Colon (tissue), 2 donors: ENCODE data around the gene RNGTT.
A peak's percentile ranks its signal among the peaks of the same experiment; 100 is the strongest.
"Not testable (repeated sequence)": the region's sequence is repeated elsewhere in the genome, so short reads cannot be mapped to it uniquely, and the experiment has no call there.

ENCODE experiments used
- FAIRE-seq: peaks from 2 replicates; lab custom pipeline; 2012; peaks lifted over from hg19 to GRCh38; lab: Jason Lieb, UNC
- donor health status: control.
- donor health status: control.

The RNGTT gene

GRCh38 chr6:88910922-88911778 is 52.3 kb downstream of the RNGTT start:
- FAIRE-seq = no peak

GRCh38 chr6:88908598-88909548 is 54.5 kb downstream of the RNGTT start:
- FAIRE-seq = no peak

GRCh38 chr6:88907148-88907547 is 56.3 kb downstream of the RNGTT start:
- not testable (repeated sequence) for FAIRE-seq

- peak; percentile 85 for FAIRE-seq
Measured at GRCh38 chr6:88899569-88900316, 63.7 kb downstream of the RNGTT start.

- FAIRE-seq = no peak
Measured at GRCh38 chr6:88895911-88896310, 67.5 kb downstream of the RNGTT start.

- peak; percentile 49 for FAIRE-seq
Measured at GRCh38 chr6:88890860-88891845, 72.3 kb downstream of the RNGTT start.

- no peak for FAIRE-seq
Measured at GRCh38 chr6:88890394-88890793, 73.0 kb downstream of the RNGTT start.

GRCh38 chr6:88884361-88884760 is 79.1 kb downstream of the RNGTT start:
- no peak for FAIRE-seq

- no peak for FAIRE-seq
Measured at GRCh38 chr6:88882536-88882935, 80.9 kb downstream of the RNGTT start.

GRCh38 chr6:88881451-88881850 is 82.0 kb downstream of the RNGTT start:
- FAIRE-seq = no peak

GRCh38 chr6:88880021-88880420 is 83.4 kb downstream of the RNGTT start:
- FAIRE-seq = no peak

GRCh38 chr6:88877893-88878292 is 85.5 kb downstream of the RNGTT start:
- no peak for FAIRE-seq

GRCh38 chr6:88872962-88873361 is 90.5 kb downstream of the RNGTT start:
- FAIRE-seq = no peak

GRCh38 chr6:88871498-88871897 is 91.9 kb downstream of the RNGTT start:
- FAIRE-seq = no peak

- peak; percentile 87 for FAIRE-seq
Measured at GRCh38 chr6:88870717-88871330, 92.6 kb downstream of the RNGTT start.

GRCh38 chr6:88869263-88870020 is 94.0 kb downstream of the RNGTT start:
- FAIRE-seq = no peak

GRCh38 chr6:88867841-88868731 is 95.3 kb downstream of the RNGTT start:
- FAIRE-seq = no peak

- no peak for FAIRE-seq
Measured at GRCh38 chr6:88866856-88867255, 96.6 kb downstream of the RNGTT start.

- no peak for FAIRE-seq
Measured at GRCh38 chr6:88865275-88865674, 98.1 kb downstream of the RNGTT start.
